SK-N-SH (cell line): Measurements from ENCODE around the gene SPON1.

Experiments used
- CHD2 ChIP-seq: fragments of 150-350 bp; IDR thresholded peaks from 2 replicates; pipeline ENCODE4 v1.6.1; 2018; ENCODE audit warnings: low read length; ENCODE audit not compliant: partially characterized antibody
- CTCF ChIP-seq: fragments of 200-600 bp; sonication (generic); IDR thresholded peaks from 2 replicates; pipeline ENCODE4 v1.6.1; 2017; ENCODE audit warnings: antibody characterized with exemption, mild to moderate bottlenecking, moderate library complexity
- EP300 ChIP-seq, 2 experiments: IDR thresholded peaks; 2 replicates each; pipeline versions ENCODE4 v1.4.0 to v1.6.1; 2012; ENCODE audit warnings: borderline replicate concordance in 1 of 2, low read depth in 1 of 2, low read length in 1 of 2
- EZH2phosphoT487 ChIP-seq: fragments of 200-600 bp; sonication (generic); IDR thresholded peaks from 2 replicates; pipeline ENCODE4 v1.6.1; 2017; ENCODE audit warnings: low read depth, mixed run types, mild to moderate bottlenecking, antibody characterized with exemption, moderate library complexity, borderline replicate concordance
- JUND ChIP-seq: IDR thresholded peaks from 2 replicates; pipeline ENCODE4 v1.4.0; 2012
- MAX ChIP-seq: IDR thresholded peaks from 2 replicates; pipeline ENCODE4 v1.4.0; 2012; ENCODE audit warnings: low read depth
- TAF1 ChIP-seq: IDR thresholded peaks from 2 replicates; pipeline ENCODE4 v1.6.1; 2012; ENCODE audit warnings: low read depth, mild to moderate bottlenecking, low read length, moderate library complexity, borderline replicate concordance
- TCF12 ChIP-seq: IDR thresholded peaks from 2 replicates; pipeline ENCODE4 v1.4.0; 2012
- USF2 ChIP-seq: fragments of 150-350 bp; IDR thresholded peaks from 2 replicates; pipeline ENCODE4 v1.6.1; 2017; ENCODE audit warnings: antibody characterized with exemption, low read length, low read depth, borderline replicate concordance
- YY1 ChIP-seq: IDR thresholded peaks from 2 replicates; pipeline ENCODE4 v1.4.0; 2012; ENCODE audit warnings: low read depth, mild to moderate bottlenecking

GRCh38 chr11:13947379-13947778 lies 15.1 kb upstream of the SPON1 start:
- TF ChIP-seq YY1: no peak
- no peak for TF ChIP-seq CTCF
- TF ChIP-seq EZH2phosphoT487: no peak
- no peak for TF ChIP-seq TCF12
- TF ChIP-seq JUND: no peak
- TF ChIP-seq TAF1: no peak
- TF ChIP-seq USF2: no peak
- no peak for TF ChIP-seq MAX
- TF ChIP-seq CHD2: no peak
- no peak for TF ChIP-seq EP300 (IDR thresholded peaks at IDR 0.05; ENCODE audit: borderline replicate concordance in 1 of 2, low read depth in 1 of 2, low read length in 1 of 2)
